NCI-H2196 treated with DMSO at 0.1 percent for 48 hours (cell line): ENCODE results near the gene TNKS1BP1.
A peak's percentile ranks its signal among the peaks of the same experiment; 100 is the strongest.
"Not testable (repeated sequence)": the region's sequence is repeated elsewhere in the genome, so short reads cannot be mapped to it uniquely, and the experiment has no call there.

ENCODE experiments used
- DNase-seq: peaks from one replicate; lab custom pipeline; 2025; ENCODE audit not compliant: unreplicated experiment; lab: John Stamatoyannopoulos, UW

TNKS1BP1 gene

GRCh38 chr11:57353852-57354251 is 29.1 kb upstream of the TNKS1BP1 start:
- DNase-seq: no peak

GRCh38 chr11:57353446-57353845 is 28.7 kb upstream of the TNKS1BP1 start:
- DNase-seq: no peak

GRCh38 chr11:57353036-57353435 is 28.3 kb upstream of the TNKS1BP1 start:
- DNase-seq: no peak

- no peak for DNase-seq
These were observed 24.9 kb upstream of the TNKS1BP1 start for GRCh38 chr11:57349491-57350274.

GRCh38 chr11:57348636-57349313 is 24.0 kb upstream of the TNKS1BP1 start:
- DNase-seq: no peak

GRCh38 chr11:57348052-57348451 is 23.3 kb upstream of the TNKS1BP1 start:
- DNase-seq: no peak

GRCh38 chr11:57347336-57347735 is 22.6 kb upstream of the TNKS1BP1 start:
- DNase-seq: no peak

- peak; percentile 51 for DNase-seq
These were observed 20.9 kb upstream of the TNKS1BP1 start for GRCh38 chr11:57345555-57346211.

- no peak for DNase-seq
These were observed 20.1 kb upstream of the TNKS1BP1 start for GRCh38 chr11:57344826-57345225.

GRCh38 chr11:57343825-57344224 is 19.1 kb upstream of the TNKS1BP1 start:
- DNase-seq: no peak

GRCh38 chr11:57342702-57343101 is 17.9 kb upstream of the TNKS1BP1 start:
- DNase-seq: no peak

- no peak for DNase-seq
These were observed 16.6 kb upstream of the TNKS1BP1 start for GRCh38 chr11:57341250-57341808.

GRCh38 chr11:57340039-57340615 is 15.4 kb upstream of the TNKS1BP1 start:
- no peak for DNase-seq

GRCh38 chr11:57339328-57339727 is 14.6 kb upstream of the TNKS1BP1 start:
- DNase-seq: no peak

GRCh38 chr11:57338142-57338541 is 13.4 kb upstream of the TNKS1BP1 start, which contains the start of gene P2RX3:
P2RX3 (plus strand) TSS chr11:57338352; CDS start chr11:57338551, 199 bp downstream.
- DNase-seq: no peak

GRCh38 chr11:57336856-57337255 is 12.1 kb upstream of the TNKS1BP1 start:
- not testable (repeated sequence) for DNase-seq

- no peak for DNase-seq
These were observed 11.4 kb upstream of the TNKS1BP1 start for GRCh38 chr11:57336111-57336666.

GRCh38 chr11:57335343-57336110 is 10.8 kb upstream of the TNKS1BP1 start, which contains the start of gene SSRP1:
SSRP1 (minus strand) TSS chr11:57335892; CDS start chr11:57335121, 771 bp downstream.
- DNase-seq: peak; percentile 85

GRCh38 chr11:57335023-57335342 is 10.2 kb upstream of the TNKS1BP1 start:
- DNase-seq: no peak
